GM12872 (cell line): ENCODE data around the gene VWA1.

Experiments used
- CTCF ChIP-seq: IDR thresholded peaks from 3 replicates; pipeline ENCODE4 v1.5.1; 2011; ENCODE audit warnings: low read depth, mild to moderate bottlenecking, low read length, moderate library complexity; ENCODE audit not compliant: insufficient read depth

VWA1 gene

GRCh38 chr1:1430992-1431844 is 4.3 kb upstream of the VWA1 start:
- TF ChIP-seq CTCF = no peak

GRCh38 chr1:1431845-1432273 is 3.6 kb upstream of the VWA1 start:
- no peak for TF ChIP-seq CTCF

- TF ChIP-seq CTCF = no peak
These were observed 3.1 kb upstream of the VWA1 start for GRCh38 chr1:1432274-1432950.

- no peak for TF ChIP-seq CTCF
These were observed 2.3 kb upstream of the VWA1 start for GRCh38 chr1:1432951-1433803.

GRCh38 chr1:1433804-1434130 is 1.7 kb upstream of the VWA1 start:
- TF ChIP-seq CTCF = no peak

GRCh38 chr1:1434131-1434823 is 1.2 kb upstream of the VWA1 start:
- TF ChIP-seq CTCF = no peak

GRCh38 chr1:1434824-1435105 is 725 bp upstream of the VWA1 start:
- no peak for TF ChIP-seq CTCF
